IMR-90 (cell line): ENCODE measurements around the gene TTLL11. TPM values are rescaled to one million over a fixed set of nuclear protein-coding genes. Genes with fewer than 3 reads are reported as not detected.

Source experiments
- ATAC-seq: fragments of 200-7000 bp; cut with Tn5 transposase; 2 replicates; pipeline ENCODE4 v1.9.1; 2020; ENCODE audit warnings: low read depth, mild to moderate bottlenecking, moderate library complexity
- BruUV-seq: library from RNA; stranded (reverse); fragments of 400-500 nt; replicated peaks from 2 replicates; lab custom pipeline; 2021; lab: Mats Ljungman, UMichigan
- CTCF ChIA-PET: fragments of 300-600 bp; formaldehyde crosslinking; extraction: SDS; loops from one replicate; lab custom pipeline; 2021; ENCODE audit warnings: antibody characterized with exemption; lab: Yijun Ruan, JAX
- POLR2A ChIA-PET: fragments of 300-600 bp; sonication (Branson Sonifier 250); formaldehyde crosslinking; loops from one replicate; lab custom pipeline; 2022; ENCODE audit warnings: antibody characterized with exemption; ENCODE audit not compliant: unreplicated experiment; lab: Charles Lee
- DNase-seq: peaks from one replicate; pipeline ENCODE4 v3.0.0; 2013
- H2AFZ ChIP-seq: replicated peaks from 2 replicates; pipeline ENCODE3; 2013; ENCODE audit warnings: low read length, mild to moderate bottlenecking; ENCODE audit not compliant: poor library complexity
- H2AK5ac ChIP-seq: 2 replicates; pipeline ENCODE4 v1.6.1; 2013; ENCODE audit warnings: low read depth, low read length, inconsistent platforms
- H2AK9ac ChIP-seq: replicated peaks from 2 replicates; pipeline ENCODE3; 2013; ENCODE audit warnings: mild to moderate bottlenecking, low read depth, low read length, moderate library complexity; ENCODE audit not compliant: poor library complexity
- H2BK120ac ChIP-seq: 2 replicates; pipeline ENCODE4 v1.6.1; 2013; ENCODE audit warnings: low read depth, low read length, inconsistent platforms
- H2BK15ac ChIP-seq: 3 replicates; pipeline ENCODE4 v1.6.1; 2013; ENCODE audit warnings: low read depth, low read length, inconsistent platforms
- H2BK20ac ChIP-seq: 2 replicates; pipeline ENCODE4 v1.6.1; 2013; ENCODE audit warnings: low read depth, mild to moderate bottlenecking, inconsistent platforms, low read length, moderate library complexity
- H2BK5ac ChIP-seq: 2 replicates; pipeline ENCODE4 v1.6.1; 2013; ENCODE audit warnings: mild to moderate bottlenecking, low read depth, low read length, inconsistent platforms; ENCODE audit not compliant: poor library complexity, severe bottlenecking
- H3K14ac ChIP-seq: replicated peaks from 2 replicates; pipeline ENCODE4 v1.6.1; 2013; ENCODE audit warnings: low read depth, low read length, inconsistent platforms
- H3K18ac ChIP-seq: 2 replicates; pipeline ENCODE4 v1.6.1; 2013; ENCODE audit warnings: low read depth, low read length, control low read depth
- H3K23ac ChIP-seq: 2 replicates; pipeline ENCODE4 v1.6.1; 2013; ENCODE audit warnings: low read depth, low read length, inconsistent platforms
- H3K27ac ChIP-seq: 2 replicates; pipeline ENCODE4 v1.5.1; 2013; ENCODE audit warnings: mild to moderate bottlenecking, control low read depth, low read length; ENCODE audit not compliant: insufficient read depth
- H3K27me3 ChIP-seq: 2 replicates; pipeline ENCODE4 v1.6.1; 2013; ENCODE audit warnings: low read length; ENCODE audit not compliant: control insufficient read depth, insufficient read depth
- H3K36me3 ChIP-seq: 2 replicates; pipeline ENCODE4 v1.6.1; 2013; ENCODE audit warnings: low read length, mixed read lengths; ENCODE audit not compliant: control insufficient read depth, insufficient read depth
- H3K4ac ChIP-seq: 2 replicates; pipeline ENCODE4 v1.6.1; 2013; ENCODE audit warnings: low read depth, low read length, inconsistent platforms
- H3K4me1 ChIP-seq: 2 replicates; pipeline ENCODE4 v1.6.1; 2013; ENCODE audit warnings: low read length, mixed read lengths; ENCODE audit not compliant: control insufficient read depth, insufficient read depth
- H3K4me2 ChIP-seq: 2 replicates; pipeline ENCODE4 v1.6.1; 2013; ENCODE audit warnings: low read depth, mild to moderate bottlenecking, control low read depth, low read length, moderate library complexity
- H3K4me3 ChIP-seq: 2 replicates; pipeline ENCODE4 v1.5.1; 2013; ENCODE audit warnings: low read depth, mild to moderate bottlenecking, control low read depth, low read length, moderate library complexity; ENCODE audit not compliant: insufficient read depth
- H3K56ac ChIP-seq: 2 replicates; pipeline ENCODE4 v1.6.1; 2013; ENCODE audit warnings: low read length, inconsistent platforms; ENCODE audit not compliant: insufficient read depth; ENCODE audit errors: extremely low read depth
- H3K79me1 ChIP-seq, 2 experiments: 2 replicates each; pipeline ENCODE4 v1.6.1; 2013; ENCODE audit warnings: low read length in 2 of 2, inconsistent platforms in 1 of 2, low read depth in 1 of 2
- H3K9ac ChIP-seq: 2 replicates; pipeline ENCODE4 v1.6.1; 2013; ENCODE audit warnings: low read depth, low read length, control low read depth
- H3K9me1 ChIP-seq: 2 replicates; pipeline ENCODE4 v1.6.1; 2013; ENCODE audit warnings: low read length, inconsistent platforms; ENCODE audit not compliant: insufficient read depth
- H3K9me3 ChIP-seq: 2 replicates; pipeline ENCODE4 v1.6.1; 2013; ENCODE audit warnings: low read length; ENCODE audit not compliant: control insufficient read depth, insufficient read depth
- H4K20me1 ChIP-seq: 2 replicates; pipeline ENCODE4 v1.6.1; 2013; ENCODE audit warnings: low read length, inconsistent platforms; ENCODE audit not compliant: insufficient read depth
- H4K5ac ChIP-seq: 2 replicates; pipeline ENCODE4 v1.6.1; 2013; ENCODE audit warnings: mild to moderate bottlenecking, low read depth, low read length, control low read depth
- H4K8ac ChIP-seq, 2 experiments: 2 replicates each; pipeline ENCODE4 v1.6.1; 2013; ENCODE audit warnings: low read depth in 2 of 2, low read length in 2 of 2, control low read depth in 1 of 2, inconsistent platforms in 1 of 2
- H4K91ac ChIP-seq: 2 replicates; pipeline ENCODE4 v1.6.1; 2013; ENCODE audit warnings: low read depth, low read length, inconsistent platforms; ENCODE audit not compliant: insufficient read depth
- BHLHE40 ChIP-seq: fragments of 150-350 bp; IDR thresholded peaks from 2 replicates; pipeline ENCODE4 v1.6.1; 2016; ENCODE audit warnings: mild to moderate bottlenecking, low read depth, low read length
- CEBPB ChIP-seq: IDR thresholded peaks from 2 replicates; pipeline ENCODE4 v1.6.1; 2012; ENCODE audit warnings: low read depth, low read length, improper control_type of control experiment
- CHD1 ChIP-seq: IDR thresholded peaks from 2 replicates; pipeline ENCODE4 v1.6.1; 2012; ENCODE audit warnings: low read depth, low read length, improper control_type of control experiment
- FOS ChIP-seq: fragments of 150-350 bp; IDR thresholded peaks from 2 replicates; pipeline ENCODE4 v1.6.1; 2016; ENCODE audit warnings: low read depth, low read length
- MAFK ChIP-seq: IDR thresholded peaks from 2 replicates; pipeline ENCODE4 v1.6.1; 2012; ENCODE audit warnings: low read depth, low read length, improper control_type of control experiment
- MAZ ChIP-seq: IDR thresholded peaks from 2 replicates; pipeline ENCODE4 v1.6.1; 2012; ENCODE audit warnings: low read depth, mild to moderate bottlenecking, low read length, improper control_type of control experiment, moderate library complexity, borderline replicate concordance
- MXI1 ChIP-seq: IDR thresholded peaks from 2 replicates; pipeline ENCODE4 v1.6.1; 2012; ENCODE audit warnings: low read depth, mild to moderate bottlenecking, low read length, moderate library complexity, borderline replicate concordance
- NFE2L2 ChIP-seq: fragments of 150-350 bp; IDR thresholded peaks from 2 replicates; pipeline ENCODE4 v1.6.1; 2016; ENCODE audit warnings: low read depth, mild to moderate bottlenecking, low read length
- POLR2A ChIP-seq: IDR thresholded peaks from 2 replicates; pipeline ENCODE4 v1.6.1; 2012; ENCODE audit warnings: mild to moderate bottlenecking, low read depth, low read length
- RAD21 ChIP-seq: IDR thresholded peaks from 2 replicates; pipeline ENCODE4 v1.6.1; 2012; ENCODE audit warnings: low read length, improper control_type of control experiment
- RCOR1 ChIP-seq: IDR thresholded peaks from 2 replicates; pipeline ENCODE4 v1.6.1; 2012; ENCODE audit warnings: mild to moderate bottlenecking, low read length, improper control_type of control experiment; ENCODE audit not compliant: insufficient replicate concordance
- WGBS, 2 experiments: methylation state at CpG; one replicate each; pipeline versions ENCODE4 v1.1.5 to v1.1.7; 2013; ENCODE audit warnings: missing lambda C conversion rate in 2 of 2; ENCODE audit not compliant: insufficient read length in 1 of 2; ENCODE audit errors: extremely low coverage in 2 of 2; 5-methylcytosine and 5-hydroxymethylcytosine counted together
- dilution Hi-C: fragments of 300-500 bp; cut with HindIII; formaldehyde crosslinking; loops from one replicate; pipeline ENCODE4 v1.14.3; 2018; ENCODE audit warnings: low sequenced_read_pairs; ENCODE audit not compliant: unreplicated experiment
- in situ Hi-C: fragments of 300-500 bp; cut with MboI; formaldehyde crosslinking; loops from 3 replicates; pipeline ENCODE4 v1.14.3; 2019; ENCODE audit warnings: low sequenced_read_pairs, inconsistent platforms, mixed read lengths
- intact Hi-C: fragments of 100-400 bp; cut with micrococcal nuclease; formaldehyde crosslinking; loops from 2 replicates; pipeline ENCODE4 v1.10.0; 2022
- polyA plus RNA-seq, 3 experiments: library from polyadenylated mRNA; depleted of rRNA; stranded (reverse); fragments of >200 nt; gene quantifications; 2 replicates each; pipeline ENCODE4 v1.2.3, GENCODE V29; 2012; ENCODE audit warnings: low replicate concordance in 1 of 3
- total RNA-seq: library from RNA; depleted of rRNA; stranded (reverse); fragments of >200 nt; gene quantifications from 2 replicates; pipeline ENCODE4 v1.2.3, GENCODE V29; 2012
- TF ChIP-seq, protein P1 (sequence below): conservative IDR thresholded peaks from 2 replicates; pipeline ENCODE4 v1.5.1; 2012; ENCODE audit warnings: mild to moderate bottlenecking, low read depth, low read length, improper control_type of control experiment
- TF ChIP-seq, protein P2 (sequence below): fragments of 150-350 bp; IDR thresholded peaks from 2 replicates; pipeline ENCODE4 v1.6.1; 2016; ENCODE audit warnings: low read depth, mild to moderate bottlenecking, low read length, moderate library complexity, borderline replicate concordance
- TF ChIP-seq, protein P3 (sequence below): fragments of 150-350 bp; IDR thresholded peaks from 2 replicates; pipeline ENCODE4 v1.6.1; 2017; ENCODE audit warnings: mild to moderate bottlenecking, antibody characterized with exemption, low read length, low read depth

Gene TTLL11
- total and polyA plus RNA-seq, 2 of the 4 experiments (the other 2 are of a cell fraction), result 2.0 to 4.6 TPM

DNA sequence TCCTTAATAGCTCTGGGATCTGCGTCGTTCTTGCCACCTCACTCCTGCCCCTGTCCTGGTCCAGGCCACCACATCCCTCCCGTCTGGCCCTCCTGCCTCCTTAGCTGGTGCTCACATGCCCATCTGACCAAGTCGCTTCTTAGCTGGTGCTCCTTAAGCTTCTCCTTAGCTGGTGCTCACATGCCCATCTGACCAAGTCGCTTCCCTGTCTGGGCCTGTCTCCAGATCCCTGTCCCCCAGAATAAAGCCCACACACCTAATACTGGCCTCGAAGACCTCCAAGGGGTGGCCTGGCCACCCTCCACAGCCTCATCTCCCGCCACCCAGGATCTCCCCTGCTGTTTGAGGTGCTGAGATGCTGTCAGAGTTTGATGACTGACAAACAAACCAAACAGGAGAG is 31.4 kb upstream of the TTLL11 start:
- Histone ChIP-seq H3K4me1 (peaks cover 13% of the 10 kb centered on the region), H2AFZ (no peak overlapping the region), H4K8ac (no peak overlapping the region), H2BK15ac (no peak overlapping the region), H3K18ac (no peak overlapping the region), H3K79me1 (no peaks in the 10 kb centered on the region), H4K20me1 (no peaks in the 10 kb centered on the region), H3K9me1 (peaks cover 7% of the 10 kb centered on the region), H3K23ac (no peak overlapping the region), H2BK5ac (no peak overlapping the region), H3K36me3 (no peaks in the 10 kb centered on the region), H2BK20ac (no peak overlapping the region; the same call in 1 of the 2 replicates), H3K27me3 (no peaks in the 10 kb centered on the region; the same call in 1 of the 2 replicates), H2AK9ac (no peak overlapping the region), H3K14ac (no peak overlapping the region), H3K4ac (no peak overlapping the region), H3K27ac (no peak overlapping the region), H3K4me3 (no peak overlapping the region), H3K56ac (no peak overlapping the region), H4K5ac (no peak overlapping the region), H2BK120ac (no peak overlapping the region), H3K9me3 (no peaks in the 10 kb centered on the region), H3K4me2 (no peak overlapping the region), H3K9ac (no peak overlapping the region), H4K91ac (no peak overlapping the region), H2AK5ac (0 out of 2 replicates have a peak overlapping the region, but pooled peaks have one; percentile 43)
- POLR2A ChIA-PET, result interaction anchor here (1.3 kb wide), 1 partner anchor 226 kb away, joined by 5 read pairs; no protein-coding TSS in a partner anchor
- in situ Hi-C loops (loop anchor here (5.0 kb wide), 3 partner anchors 228 to 688 kb away; no protein-coding TSS in a partner anchor), intact Hi-C loops (loop anchor here (2.0 kb wide), 1 partner anchor 686 kb away; no protein-coding TSS in a partner anchor), dilution Hi-C loops (no loop called here)
- 67% methylated on average over 4 of the region's 7 CpGs; no CpG with 5 or more reads in 1 of the 2 experiments for WGBS, 2 experiments
- TF ChIP-seq POLR2A (no peak), RCOR1 (no peak), NFE2L2 (no peak), RAD21 (no peak), MAFK (no peak), CHD1 (no peak), CEBPB (no peak), MXI1 (no peak), FOS (no peak), MAZ (no peak), BHLHE40 (no peak)
- TF ChIP-seq, protein P1, sequence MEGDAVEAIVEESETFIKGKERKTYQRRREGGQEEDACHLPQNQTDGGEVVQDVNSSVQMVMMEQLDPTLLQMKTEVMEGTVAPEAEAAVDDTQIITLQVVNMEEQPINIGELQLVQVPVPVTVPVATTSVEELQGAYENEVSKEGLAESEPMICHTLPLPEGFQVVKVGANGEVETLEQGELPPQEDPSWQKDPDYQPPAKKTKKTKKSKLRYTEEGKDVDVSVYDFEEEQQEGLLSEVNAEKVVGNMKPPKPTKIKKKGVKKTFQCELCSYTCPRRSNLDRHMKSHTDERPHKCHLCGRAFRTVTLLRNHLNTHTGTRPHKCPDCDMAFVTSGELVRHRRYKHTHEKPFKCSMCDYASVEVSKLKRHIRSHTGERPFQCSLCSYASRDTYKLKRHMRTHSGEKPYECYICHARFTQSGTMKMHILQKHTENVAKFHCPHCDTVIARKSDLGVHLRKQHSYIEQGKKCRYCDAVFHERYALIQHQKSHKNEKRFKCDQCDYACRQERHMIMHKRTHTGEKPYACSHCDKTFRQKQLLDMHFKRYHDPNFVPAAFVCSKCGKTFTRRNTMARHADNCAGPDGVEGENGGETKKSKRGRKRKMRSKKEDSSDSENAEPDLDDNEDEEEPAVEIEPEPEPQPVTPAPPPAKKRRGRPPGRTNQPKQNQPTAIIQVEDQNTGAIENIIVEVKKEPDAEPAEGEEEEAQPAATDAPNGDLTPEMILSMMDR, result no peak
- TF ChIP-seq, protein P2, sequence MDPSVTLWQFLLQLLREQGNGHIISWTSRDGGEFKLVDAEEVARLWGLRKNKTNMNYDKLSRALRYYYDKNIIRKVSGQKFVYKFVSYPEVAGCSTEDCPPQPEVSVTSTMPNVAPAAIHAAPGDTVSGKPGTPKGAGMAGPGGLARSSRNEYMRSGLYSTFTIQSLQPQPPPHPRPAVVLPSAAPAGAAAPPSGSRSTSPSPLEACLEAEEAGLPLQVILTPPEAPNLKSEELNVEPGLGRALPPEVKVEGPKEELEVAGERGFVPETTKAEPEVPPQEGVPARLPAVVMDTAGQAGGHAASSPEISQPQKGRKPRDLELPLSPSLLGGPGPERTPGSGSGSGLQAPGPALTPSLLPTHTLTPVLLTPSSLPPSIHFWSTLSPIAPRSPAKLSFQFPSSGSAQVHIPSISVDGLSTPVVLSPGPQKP, result no peak
- TF ChIP-seq, protein P3, sequence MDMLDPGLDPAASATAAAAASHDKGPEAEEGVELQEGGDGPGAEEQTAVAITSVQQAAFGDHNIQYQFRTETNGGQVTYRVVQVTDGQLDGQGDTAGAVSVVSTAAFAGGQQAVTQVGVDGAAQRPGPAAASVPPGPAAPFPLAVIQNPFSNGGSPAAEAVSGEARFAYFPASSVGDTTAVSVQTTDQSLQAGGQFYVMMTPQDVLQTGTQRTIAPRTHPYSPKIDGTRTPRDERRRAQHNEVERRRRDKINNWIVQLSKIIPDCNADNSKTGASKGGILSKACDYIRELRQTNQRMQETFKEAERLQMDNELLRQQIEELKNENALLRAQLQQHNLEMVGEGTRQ, result no peak
- DNase-seq (no peak), ATAC-seq (no peak)
- CTCF ChIA-PET, result interaction anchor here (0.6 to 3.7 kb wide), 18 partner anchors 14 to 578 kb away, joined by 3 to 43 read pairs (median 4); no protein-coding TSS in a partner anchor
- no TSS peak for BruUV-seq
